Measurements from ENCODE around the gene NSMCE1. TPM values are rescaled to one million over a fixed set of nuclear protein-coding genes. Genes with fewer than 3 reads are reported as not detected.

The NSMCE1 gene
- total RNA-seq, 1 experiment from 2014 or later = 19.3 TPM

- WGBS (ENCODE audit: extremely low coverage, insufficient read length, low lambda C conversion rate) = no CpG with 5 or more reads among the region's 4 CpGs
These were observed 1.8 kb upstream of the NSMCE1 start for GRCh38 chr16:27270349-27270748.

More at GRCh38 chr16:27270349-27270748, 1.8 kb upstream of the NSMCE1 start:
- no peaks in the 10 kb centered on the region for H3K9me3 ChIP-seq (ENCODE audit: control insufficient read depth, low read depth, low read length)
- H2BK120ac ChIP-seq (ENCODE audit: low read depth, low read length, poor library complexity, severe bottlenecking) = no peak overlapping the region
- no peak overlapping the region for H3K27ac ChIP-seq (ENCODE audit: insufficient read length, low read depth, low read length)
- H3K79me1 ChIP-seq (ENCODE audit: insufficient read depth, low read depth, low read length, poor library complexity, severe bottlenecking) = no peaks in the 10 kb centered on the region
- no peak for TF ChIP-seq CTCF (conservative IDR thresholded peaks at IDR 0.05)
- no peak overlapping the region for H3K4me3 Mint-ChIP-seq
- H2BK20ac ChIP-seq (ENCODE audit: low read depth, low read length, poor library complexity, severe bottlenecking) = no peak overlapping the region
- H3K18ac ChIP-seq (ENCODE audit: insufficient read length, low read depth, low read length) = no peak overlapping the region
- H3K27me3 ChIP-seq (ENCODE audit: insufficient read depth, low read length) = no peaks in the 10 kb centered on the region
- H3K4me2 ChIP-seq (ENCODE audit: insufficient read depth, insufficient read length, low read length) = no peak overlapping the region
- H3K36me3 Mint-ChIP-seq (ENCODE audit: insufficient read depth in 1 of 3, low read depth in 3 of 3) = peaks cover 2 to 4% (median 3%) of the 10 kb centered on the region in 3 experiments; a peak in 3 of 7 replicates
- H2AK5ac ChIP-seq (ENCODE audit: insufficient read length, low read length) = no peak overlapping the region
- H3K9ac ChIP-seq (ENCODE audit: extremely low read depth, insufficient read length, low read length) = no peak overlapping the region
- no peak overlapping the region for H3K27ac Mint-ChIP-seq
- no peak overlapping the region for H3T11ph ChIP-seq (ENCODE audit: low read length)
- no peak overlapping the region for H4K5ac ChIP-seq (ENCODE audit: insufficient read length, low read depth, low read length)
- H3K23ac ChIP-seq (ENCODE audit: insufficient read length, low read depth, low read length) = no peak overlapping the region
- H4K20me1 ChIP-seq (ENCODE audit: control insufficient read depth, insufficient read depth, insufficient read length) = no peaks in the 10 kb centered on the region
- H2BK15ac ChIP-seq (ENCODE audit: low read depth, low read length) = no peak overlapping the region
- H3K4me1 ChIP-seq (ENCODE audit: insufficient read depth, low read length) = no peaks in the 10 kb centered on the region; the same call in 1 of the 2 replicates
- no peak overlapping the region for H3K56ac ChIP-seq (ENCODE audit: insufficient read length, low read depth, low read length)
- H3K9me3 Mint-ChIP-seq = peaks cover 3% of the 10 kb centered on the region in 2 experiments; a peak in 2 of 5 replicates
- H3K4ac ChIP-seq (ENCODE audit: low read depth, low read length) = no peak overlapping the region
- no peak overlapping the region for H2AFZ ChIP-seq (ENCODE audit: low read length)
- H3K27me3 Mint-ChIP-seq (ENCODE audit: low read depth) = no peaks in the 10 kb centered on the region; the same call in 1 of the 2 replicates
- peaks cover 7 to 9% of the 10 kb centered on the region in 2 experiments for H3K4me1 Mint-ChIP-seq
- H3K79me2 ChIP-seq (ENCODE audit: insufficient read depth, low read length) = no peaks in the 10 kb centered on the region
- no peak overlapping the region for H4K91ac ChIP-seq (ENCODE audit: insufficient read length, low read depth, low read length)
- no peak overlapping the region for H3K14ac ChIP-seq (ENCODE audit: insufficient read depth, low read length)
- H2BK5ac ChIP-seq (ENCODE audit: insufficient read length, low read length) = no peak overlapping the region
- no peak overlapping the region for H4K8ac ChIP-seq (replicated peaks; ENCODE audit: insufficient read length, low read depth, low read length)
- DNase-seq = no peak
- no peak overlapping the region for H2BK12ac ChIP-seq (ENCODE audit: insufficient read length, low read depth, low read length)
- no peaks in the 10 kb centered on the region for H3K23me2 ChIP-seq (ENCODE audit: insufficient read length, low read depth, low read length, poor library complexity, severe bottlenecking)

All from H9 (cell line).